Activated T-cell treated with anti-CD3 and anti-CD28 coated beads, Interleukin-2, amount 50 U/mL, for 24 hours (primary cell): ENCODE measurements around the gene KCNQ5.

Experiments
- DNase-seq: peaks from one replicate; pipeline ENCODE4 v3.0.0-alpha.2; 2020
- H3K27ac Mint-ChIP-seq: 2 replicates; pipeline ENCODE4 v1.8.0; 2020; ENCODE audit warnings: mild to moderate bottlenecking, mixed read lengths
- H3K27me3 Mint-ChIP-seq: 2 replicates; pipeline ENCODE4 v1.8.0; 2020; ENCODE audit warnings: mixed read lengths
- H3K36me3 Mint-ChIP-seq: 2 replicates; pipeline ENCODE4 v1.8.0; 2020; ENCODE audit warnings: low read depth, mixed read lengths
- H3K4me1 Mint-ChIP-seq: 2 replicates; pipeline ENCODE4 v1.8.0; 2020; ENCODE audit warnings: low read depth, mixed read lengths
- H3K4me3 Mint-ChIP-seq: 2 replicates; pipeline ENCODE4 v1.8.0; 2020; ENCODE audit warnings: mild to moderate bottlenecking, moderate library complexity, mixed read lengths
- H3K9me3 Mint-ChIP-seq: 2 replicates; pipeline ENCODE4 v1.8.0; 2020; ENCODE audit warnings: mixed read lengths

The KCNQ5 gene

DNA sequence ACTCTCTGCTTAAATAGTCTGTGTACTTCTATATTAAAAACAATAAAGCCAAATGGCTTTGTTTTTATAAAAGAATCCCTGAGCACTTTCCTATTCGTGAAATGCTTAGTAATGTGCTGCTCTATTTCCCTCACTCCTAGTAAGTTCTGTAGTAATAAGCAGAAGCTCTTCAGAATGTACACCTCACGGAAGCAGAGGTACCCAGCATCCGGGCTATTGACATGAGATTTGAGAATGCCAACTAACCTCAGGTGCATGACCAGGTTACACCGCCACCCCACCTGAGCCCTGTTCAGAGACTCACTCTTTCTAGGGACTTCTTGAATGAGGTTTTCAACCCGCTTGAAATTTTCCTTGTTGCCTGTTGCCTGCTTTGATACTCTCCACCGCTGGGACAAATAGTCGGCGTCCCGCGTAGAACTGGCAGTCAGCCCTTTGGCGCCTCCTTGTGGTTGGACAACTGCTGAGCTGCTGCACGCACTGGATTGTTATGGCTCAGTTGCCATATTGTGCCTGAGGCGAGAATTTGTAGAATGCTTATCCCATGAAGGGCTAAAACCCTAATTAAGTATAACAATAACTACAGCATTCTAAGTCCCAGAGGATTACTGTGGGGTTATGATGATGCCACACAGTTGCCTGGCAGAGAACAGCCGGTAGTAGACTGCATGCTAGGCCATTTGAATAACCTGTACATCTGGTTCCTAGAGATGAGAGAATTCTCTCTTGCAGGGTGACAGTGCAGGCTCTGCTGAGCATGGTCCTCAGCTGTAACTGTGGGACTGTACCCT lies 508.0 kb downstream of the KCNQ5 start:
- Mint-ChIP-seq H3K4me3 (peak overlapping the region; percentile 28), H3K27ac (no peak overlapping the region), H3K27me3 (peaks cover 4% of the 10 kb centered on the region), H3K4me1 (peaks cover 4% of the 10 kb centered on the region), H3K9me3 (no peaks in the 10 kb centered on the region), H3K36me3 (peaks cover 5% of the 10 kb centered on the region)
- DNase-seq: peak; percentile 86

DNA sequence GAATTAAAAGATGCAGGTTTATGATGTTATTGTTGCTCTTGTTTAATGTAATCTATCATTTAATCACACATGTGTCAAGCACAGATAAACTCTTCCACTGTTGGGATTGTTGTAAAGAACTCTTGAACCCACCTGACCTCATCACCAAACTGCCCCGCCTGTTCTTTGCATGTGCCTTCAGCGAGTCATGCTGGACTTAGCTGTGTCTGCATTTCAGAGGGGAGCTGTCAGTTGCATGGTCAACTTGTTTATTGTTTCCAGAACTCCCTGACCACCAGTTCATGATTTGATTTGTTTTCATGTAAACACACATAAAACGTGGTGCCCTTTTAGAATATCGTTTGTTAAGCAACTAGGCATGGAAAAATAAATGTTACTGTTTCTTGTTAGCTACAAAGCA lies 509.8 kb downstream of the KCNQ5 start:
- H3K9me3 Mint-ChIP-seq: no peaks in the 10 kb centered on the region
- peaks cover 4% of the 10 kb centered on the region for H3K27me3 Mint-ChIP-seq
- H3K27ac Mint-ChIP-seq: no peak overlapping the region
- no peak overlapping the region for H3K4me3 Mint-ChIP-seq
- DNase-seq: no peak
- peaks cover 8% of the 10 kb centered on the region for H3K36me3 Mint-ChIP-seq
- peaks cover 4% of the 10 kb centered on the region for H3K4me1 Mint-ChIP-seq

DNA sequence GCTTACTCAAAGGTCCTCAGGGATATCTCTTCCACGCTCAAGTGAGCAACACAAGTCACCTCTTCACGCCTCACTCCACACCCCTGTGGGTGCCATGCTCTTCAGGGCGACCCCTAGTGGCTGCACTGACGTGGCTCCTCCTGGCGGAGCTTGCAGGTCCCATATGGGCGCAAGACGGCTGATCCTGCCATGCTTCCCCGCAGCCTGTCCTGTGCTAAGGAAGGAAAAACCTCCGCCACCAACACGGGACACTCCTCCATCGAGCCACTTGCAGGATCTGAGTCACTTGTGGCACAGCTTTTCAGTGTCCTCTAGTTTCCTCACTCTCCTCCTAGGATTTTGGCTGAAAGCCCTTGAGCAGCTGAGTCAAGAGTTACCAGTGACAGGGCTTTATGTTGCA lies 512.7 kb downstream of the KCNQ5 start:
- H3K9me3 Mint-ChIP-seq: no peaks in the 10 kb centered on the region
- H3K4me1 Mint-ChIP-seq: peaks cover 4% of the 10 kb centered on the region
- H3K27ac Mint-ChIP-seq: no peak overlapping the region
- peak; percentile 39 for DNase-seq
- peaks cover 8% of the 10 kb centered on the region for H3K36me3 Mint-ChIP-seq
- H3K27me3 Mint-ChIP-seq: peaks cover 4% of the 10 kb centered on the region
- no peak overlapping the region for H3K4me3 Mint-ChIP-seq

DNA sequence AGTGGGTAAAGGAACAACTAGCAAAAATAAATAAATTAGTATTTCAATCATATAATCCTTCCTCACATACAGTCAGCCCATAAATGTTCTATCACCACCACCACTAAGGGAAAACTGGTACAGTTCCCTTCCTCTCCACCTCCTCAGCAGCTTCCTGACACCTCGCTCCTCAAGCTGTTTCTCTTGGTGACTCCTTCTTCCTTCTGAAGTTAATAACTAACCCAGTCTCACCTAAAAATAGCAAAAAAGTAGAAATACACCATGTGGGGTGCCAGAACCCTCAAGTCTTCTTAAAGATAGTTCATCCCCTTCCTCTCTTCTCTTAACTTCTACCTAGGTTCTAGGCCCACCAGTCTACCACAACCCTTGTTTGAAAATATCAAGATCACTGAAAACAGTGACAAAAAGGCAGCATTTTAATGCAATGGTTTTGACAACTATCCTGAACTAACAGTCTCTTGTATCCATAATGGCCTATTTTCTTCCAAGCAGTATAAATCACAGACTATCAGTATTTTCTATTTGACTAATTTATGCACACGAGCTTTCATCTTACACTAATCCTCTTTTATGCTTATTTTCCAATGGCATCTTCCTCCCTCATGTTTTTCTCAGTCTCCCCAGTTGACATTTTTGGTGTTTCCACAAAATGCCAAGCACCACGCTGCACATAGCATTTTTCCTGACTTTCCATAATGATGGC lies 518.0 kb downstream of the KCNQ5 start:
- Mint-ChIP-seq H3K27me3 (no peaks in the 10 kb centered on the region), H3K9me3 (no peaks in the 10 kb centered on the region), H3K4me3 (no peak overlapping the region), H3K36me3 (peaks cover 2% of the 10 kb centered on the region), H3K27ac (no peak overlapping the region), H3K4me1 (no peaks in the 10 kb centered on the region)
- no peak for DNase-seq

DNA sequence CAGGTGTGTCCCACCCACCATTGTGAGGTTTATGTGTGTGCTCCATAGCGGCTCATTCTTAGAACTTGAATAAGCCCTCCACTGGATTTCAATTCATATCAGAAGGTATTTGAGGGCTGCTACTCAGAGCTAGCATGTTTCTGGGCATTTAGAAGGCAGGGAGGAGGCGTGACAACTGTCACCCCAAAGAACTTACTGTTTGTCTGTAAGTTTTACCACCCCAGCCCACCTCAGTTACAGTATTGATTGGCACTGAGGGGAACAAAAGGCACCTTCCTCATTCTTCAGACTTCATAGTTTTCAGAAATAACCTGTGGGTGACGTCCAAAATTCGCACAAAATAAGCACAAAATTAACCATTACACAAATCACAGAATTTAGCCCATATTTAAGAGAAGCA lies 521.7 kb downstream of the KCNQ5 start:
- no peaks in the 10 kb centered on the region for H3K9me3 Mint-ChIP-seq
- H3K36me3 Mint-ChIP-seq: no peaks in the 10 kb centered on the region
- DNase-seq: no peak
- no peak overlapping the region for H3K27ac Mint-ChIP-seq
- H3K4me3 Mint-ChIP-seq: no peak overlapping the region
- H3K4me1 Mint-ChIP-seq: no peaks in the 10 kb centered on the region
- H3K27me3 Mint-ChIP-seq: no peaks in the 10 kb centered on the region

DNA sequence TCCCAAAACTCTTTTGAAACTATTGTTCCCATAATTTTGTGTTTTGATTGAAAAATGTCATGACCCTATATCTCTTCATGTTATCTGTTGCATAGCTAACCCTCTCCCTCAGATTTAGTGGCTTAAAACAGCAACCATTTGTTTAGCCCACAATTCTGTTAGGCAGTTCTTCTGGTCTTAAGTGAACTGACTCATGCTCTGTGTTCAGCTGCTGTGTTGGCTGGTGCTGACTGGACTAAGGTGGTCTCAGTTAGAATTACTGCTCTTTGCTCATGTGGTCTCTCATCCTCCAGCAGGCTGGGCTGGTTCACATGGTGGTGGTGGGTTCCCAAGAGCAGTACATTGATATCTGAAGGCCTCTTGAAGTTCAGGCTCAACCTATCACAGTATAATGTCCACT lies 522.7 kb downstream of the KCNQ5 start:
- Mint-ChIP-seq H3K27ac (no peak overlapping the region), H3K36me3 (no peaks in the 10 kb centered on the region), H3K4me3 (no peak overlapping the region), H3K9me3 (no peaks in the 10 kb centered on the region), H3K27me3 (no peaks in the 10 kb centered on the region), H3K4me1 (no peaks in the 10 kb centered on the region)
- DNase-seq: no peak

DNA sequence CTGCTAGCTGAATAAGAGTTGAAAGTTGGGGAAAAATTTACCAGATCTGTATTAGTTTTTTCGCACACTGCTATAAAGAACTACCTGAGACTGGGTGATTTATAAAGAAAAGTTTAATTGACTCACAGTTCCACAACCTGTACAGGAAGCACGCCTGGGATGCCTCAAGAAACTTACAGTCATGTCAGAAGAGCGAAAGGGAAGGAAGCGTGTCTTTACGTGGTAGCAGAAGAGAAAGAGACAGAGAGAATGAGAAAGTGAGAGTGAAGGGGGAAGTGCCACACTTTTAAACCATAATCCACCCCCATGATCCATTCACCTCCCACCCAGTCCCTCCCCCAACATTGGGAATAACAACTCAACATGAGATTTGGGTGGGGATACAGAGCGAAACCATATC lies 523.8 kb downstream of the KCNQ5 start:
- Mint-ChIP-seq H3K9me3 (no peaks in the 10 kb centered on the region), H3K4me1 (no peaks in the 10 kb centered on the region), H3K27ac (no peak overlapping the region), H3K27me3 (no peaks in the 10 kb centered on the region), H3K36me3 (no peaks in the 10 kb centered on the region), H3K4me3 (no peak overlapping the region)
- DNase-seq: no peak

DNA sequence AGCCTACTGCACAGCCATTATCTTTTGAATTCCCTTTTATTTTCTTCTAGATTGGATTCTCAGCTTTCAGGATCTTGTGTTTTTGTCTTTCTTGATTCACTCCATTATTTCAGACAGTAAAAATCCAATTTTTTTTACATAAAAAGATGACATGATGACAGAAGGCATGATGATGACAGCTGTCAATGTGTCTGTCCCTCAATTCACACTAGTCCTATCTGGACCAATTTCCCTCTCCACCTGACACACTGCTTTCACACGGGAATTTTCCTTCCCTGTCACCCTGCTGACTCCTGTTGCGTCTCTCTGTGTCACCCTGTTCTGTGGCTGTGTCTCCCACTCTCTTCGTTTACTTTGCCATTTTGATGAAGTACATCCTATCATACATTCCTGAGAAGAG lies 529.9 kb downstream of the KCNQ5 start:
- Mint-ChIP-seq H3K27ac (no peak overlapping the region), H3K36me3 (no peaks in the 10 kb centered on the region), H3K9me3 (no peaks in the 10 kb centered on the region), H3K4me1 (no peaks in the 10 kb centered on the region), H3K4me3 (no peak overlapping the region), H3K27me3 (no peaks in the 10 kb centered on the region)
- DNase-seq: no peak

DNA sequence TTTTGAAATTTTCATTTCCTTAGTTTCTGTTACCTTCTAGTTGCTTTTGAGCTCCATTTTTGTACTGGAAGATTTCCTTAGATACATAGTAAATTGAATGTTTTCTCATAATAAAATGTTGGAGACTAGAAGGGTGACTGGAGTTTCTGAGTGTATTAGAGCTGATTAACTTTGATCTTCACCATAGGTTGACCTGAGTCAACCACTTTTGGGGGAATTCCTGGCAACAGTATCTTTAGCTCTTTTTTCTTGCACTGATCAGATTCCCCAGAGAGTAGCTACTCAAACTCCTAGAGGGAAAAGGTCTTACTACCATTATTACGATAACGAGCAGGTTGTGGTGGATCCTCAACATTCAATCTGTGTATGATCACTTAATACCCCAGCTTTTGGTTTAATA lies 530.7 kb downstream of the KCNQ5 start:
- no peak for DNase-seq
- Mint-ChIP-seq H3K27ac (no peak overlapping the region), H3K9me3 (no peaks in the 10 kb centered on the region), H3K36me3 (no peaks in the 10 kb centered on the region), H3K27me3 (no peaks in the 10 kb centered on the region), H3K4me1 (no peaks in the 10 kb centered on the region), H3K4me3 (no peak overlapping the region)

DNA sequence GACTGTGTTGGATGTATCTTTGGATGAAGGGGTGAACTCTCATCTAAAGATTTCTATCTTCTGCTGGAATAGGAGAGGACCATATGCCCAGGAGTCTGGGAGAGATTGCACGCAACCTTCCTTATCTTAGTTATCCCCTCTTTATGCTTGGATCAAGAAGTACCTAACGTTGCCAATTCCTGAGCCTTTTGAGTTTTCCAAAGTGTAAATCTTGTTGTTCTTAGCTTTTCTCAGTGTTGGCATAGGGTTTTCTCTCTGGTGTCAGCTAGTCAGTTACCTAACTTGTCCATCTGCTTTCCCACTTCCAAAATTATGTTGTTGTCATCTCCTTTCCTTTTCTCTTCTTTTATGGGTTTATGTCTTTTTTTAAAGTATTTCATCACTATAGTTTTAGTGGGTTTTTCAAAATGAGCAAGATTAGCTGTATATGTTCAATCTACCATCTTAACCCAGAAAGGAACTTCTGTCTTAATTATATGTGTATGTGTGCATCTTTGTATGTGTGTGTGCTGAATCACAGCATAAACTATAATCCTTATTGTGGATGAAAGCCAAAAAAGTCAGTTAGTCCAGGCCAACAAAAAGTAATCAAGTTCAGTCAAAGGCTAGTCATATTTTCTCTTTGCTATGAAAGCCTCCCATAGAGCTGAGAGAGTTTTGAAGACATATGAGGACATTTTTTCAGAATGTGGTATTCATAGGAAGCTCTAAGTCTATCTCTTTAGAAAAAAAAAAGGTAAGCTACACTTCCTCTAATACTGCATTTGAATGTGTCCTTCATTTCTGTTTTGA lies 531.3 kb downstream of the KCNQ5 start:
- H3K9me3 Mint-ChIP-seq: peaks cover 2% of the 10 kb centered on the region
- H3K4me1 Mint-ChIP-seq: no peaks in the 10 kb centered on the region
- DNase-seq: no peak
- no peaks in the 10 kb centered on the region for H3K27me3 Mint-ChIP-seq
- H3K4me3 Mint-ChIP-seq: no peak overlapping the region
- H3K27ac Mint-ChIP-seq: no peak overlapping the region
- peaks cover 2% of the 10 kb centered on the region for H3K36me3 Mint-ChIP-seq

DNA sequence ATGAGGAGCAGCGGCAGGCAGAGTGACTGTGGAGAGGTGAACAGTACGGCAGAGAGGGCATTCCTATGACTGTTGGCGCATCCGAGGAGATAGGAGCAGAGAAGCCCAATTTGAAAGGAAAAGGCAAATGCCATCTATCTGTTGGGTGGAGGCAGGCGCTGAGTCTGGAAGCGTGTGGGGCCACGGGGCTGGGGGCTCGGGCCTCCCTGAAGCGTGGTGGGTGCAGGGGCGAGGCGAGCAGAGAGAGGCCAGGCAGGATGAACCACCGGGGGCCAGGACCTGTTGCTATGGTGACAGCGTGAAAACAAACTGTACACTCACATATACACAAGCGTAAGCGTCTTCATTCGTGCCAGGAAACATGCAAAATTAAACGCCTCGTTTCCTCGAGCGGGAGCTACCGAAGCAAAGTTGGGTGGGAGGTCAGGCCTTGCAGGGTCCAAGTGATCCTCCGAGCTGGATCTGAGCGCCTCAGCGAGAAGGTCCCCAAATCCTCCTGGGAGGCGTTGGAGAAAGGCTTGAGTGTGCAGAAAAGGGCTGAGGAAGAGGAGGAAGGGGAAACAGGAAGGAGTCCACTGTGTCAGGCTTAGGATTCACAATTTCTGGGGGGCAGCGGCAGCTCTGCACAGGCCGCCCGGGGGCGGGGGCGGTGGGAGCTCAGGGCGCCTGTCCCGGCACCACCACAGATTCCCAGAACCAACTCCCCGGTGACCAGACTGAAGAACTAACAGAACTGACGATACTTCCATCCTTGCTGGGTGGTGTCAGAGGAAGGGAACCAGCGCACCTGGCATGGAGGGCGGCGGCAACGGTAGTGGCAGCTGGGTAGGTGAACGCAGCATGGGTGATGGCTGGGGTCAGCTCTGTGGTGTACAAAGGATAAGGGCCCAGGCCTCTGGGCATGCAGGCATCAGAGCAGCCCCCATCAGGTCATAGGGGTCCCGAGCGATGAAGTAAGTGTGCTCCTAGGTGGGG lies 535.2 kb downstream of the KCNQ5 start:
- H3K4me3 Mint-ChIP-seq: no peak overlapping the region
- no peaks in the 10 kb centered on the region for H3K27me3 Mint-ChIP-seq
- no peaks in the 10 kb centered on the region for H3K4me1 Mint-ChIP-seq
- no peak for DNase-seq
- H3K27ac Mint-ChIP-seq: no peak overlapping the region
- peaks cover 2% of the 10 kb centered on the region for H3K9me3 Mint-ChIP-seq
- peaks cover 2% of the 10 kb centered on the region for H3K36me3 Mint-ChIP-seq

DNA sequence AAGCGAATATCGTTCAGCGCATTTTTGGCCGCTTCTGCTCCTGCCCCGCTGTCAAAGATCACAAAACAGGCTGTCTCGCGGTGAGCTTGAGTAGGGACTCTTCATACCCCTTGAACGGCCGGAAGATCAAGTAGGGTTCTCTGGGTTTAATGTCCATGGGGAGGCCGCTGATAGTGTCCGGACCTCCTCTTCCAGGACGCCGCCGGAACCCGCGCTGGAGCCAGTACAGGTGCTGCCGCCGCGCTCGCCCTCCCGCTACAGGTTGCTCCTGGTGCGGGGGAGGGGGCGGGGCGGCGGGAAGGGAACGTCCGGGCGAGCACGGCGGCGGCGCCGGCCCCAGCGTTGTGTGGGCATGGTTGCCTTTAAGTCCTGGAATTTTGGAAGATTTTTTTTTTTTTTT lies 536.0 kb downstream of the KCNQ5 start:
- Mint-ChIP-seq H3K36me3 (peaks cover 2% of the 10 kb centered on the region), H3K4me3 (no peak overlapping the region), H3K27me3 (no peaks in the 10 kb centered on the region), H3K27ac (no peak overlapping the region), H3K4me1 (no peaks in the 10 kb centered on the region), H3K9me3 (peaks cover 2% of the 10 kb centered on the region)
- DNase-seq: no peak

DNA sequence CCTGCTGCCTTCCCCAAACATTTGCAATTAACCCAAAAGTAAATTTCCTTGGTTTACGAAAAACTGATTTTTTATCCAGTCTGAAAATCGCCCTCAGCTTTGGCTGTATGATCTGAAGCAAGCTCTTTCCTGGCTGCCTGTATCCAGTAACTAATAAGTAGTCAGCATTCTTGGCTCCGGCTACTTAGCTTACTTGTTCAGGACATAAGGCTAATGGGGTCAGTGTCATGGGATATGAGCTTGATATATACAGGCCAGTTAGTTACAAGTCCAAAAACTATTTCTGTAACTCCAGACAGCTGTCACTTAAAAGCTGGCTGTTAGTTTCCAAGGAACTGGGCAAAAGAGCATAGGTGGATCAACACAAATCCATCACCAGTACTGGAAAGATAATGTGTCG lies 547.2 kb downstream of the KCNQ5 start:
- Mint-ChIP-seq H3K4me1 (no peaks in the 10 kb centered on the region), H3K9me3 (no peaks in the 10 kb centered on the region), H3K4me3 (no peak overlapping the region), H3K27me3 (no peaks in the 10 kb centered on the region), H3K27ac (no peak overlapping the region), H3K36me3 (no peaks in the 10 kb centered on the region)
- DNase-seq: no peak

DNA sequence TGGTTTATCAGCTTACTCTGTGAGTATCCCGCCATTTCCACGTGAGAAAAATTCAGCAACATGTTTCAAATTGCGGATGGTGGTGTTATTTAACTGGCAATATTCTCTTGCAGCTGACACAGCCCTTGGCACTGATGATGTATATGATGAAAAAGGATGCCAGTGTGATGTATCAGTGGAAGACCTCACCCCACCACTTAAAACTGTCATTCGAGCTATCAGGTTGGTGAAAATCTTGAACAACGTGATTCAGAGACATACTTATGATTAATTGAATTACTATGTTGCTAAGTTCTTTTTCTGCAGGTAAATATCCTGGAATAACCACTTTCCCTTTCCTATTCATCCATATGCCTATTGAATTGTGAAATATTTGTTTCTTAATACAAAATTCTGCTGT lies 547.8 kb downstream of the KCNQ5 start:
- H3K36me3 Mint-ChIP-seq: no peaks in the 10 kb centered on the region
- DNase-seq: no peak
- no peaks in the 10 kb centered on the region for H3K4me1 Mint-ChIP-seq
- no peak overlapping the region for H3K27ac Mint-ChIP-seq
- H3K4me3 Mint-ChIP-seq: no peak overlapping the region
- no peaks in the 10 kb centered on the region for H3K9me3 Mint-ChIP-seq
- H3K27me3 Mint-ChIP-seq: no peaks in the 10 kb centered on the region
